ENCODE results near the gene ADGRD1.

The ADGRD1 gene

DNA sequence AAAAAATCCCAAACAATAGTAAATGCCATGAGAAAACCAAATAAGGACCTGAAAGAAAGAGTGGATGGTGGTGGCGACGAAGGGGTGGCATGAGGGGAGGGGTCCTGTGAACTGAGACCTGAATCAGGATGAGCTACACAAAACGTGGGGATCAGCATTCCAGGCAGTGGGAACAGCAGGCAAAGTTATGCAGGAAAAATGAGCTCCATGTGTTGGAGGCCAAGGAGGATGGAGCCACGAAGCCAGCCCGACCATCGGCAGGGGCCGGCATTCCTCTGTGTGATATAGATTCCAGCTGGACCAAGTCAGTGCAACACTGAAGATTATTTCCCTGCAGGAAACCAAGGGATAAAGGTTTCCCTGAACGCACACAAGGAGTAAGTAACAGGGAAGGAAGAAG, 7.1 kb downstream of the ADGRD1 start:
- no peak for TF ChIP-seq TOX (CRISPR knock-in tag; IDR thresholded peaks at IDR 0.05; ENCODE audit: borderline replicate concordance)
- TF ChIP-seq, protein P1, sequence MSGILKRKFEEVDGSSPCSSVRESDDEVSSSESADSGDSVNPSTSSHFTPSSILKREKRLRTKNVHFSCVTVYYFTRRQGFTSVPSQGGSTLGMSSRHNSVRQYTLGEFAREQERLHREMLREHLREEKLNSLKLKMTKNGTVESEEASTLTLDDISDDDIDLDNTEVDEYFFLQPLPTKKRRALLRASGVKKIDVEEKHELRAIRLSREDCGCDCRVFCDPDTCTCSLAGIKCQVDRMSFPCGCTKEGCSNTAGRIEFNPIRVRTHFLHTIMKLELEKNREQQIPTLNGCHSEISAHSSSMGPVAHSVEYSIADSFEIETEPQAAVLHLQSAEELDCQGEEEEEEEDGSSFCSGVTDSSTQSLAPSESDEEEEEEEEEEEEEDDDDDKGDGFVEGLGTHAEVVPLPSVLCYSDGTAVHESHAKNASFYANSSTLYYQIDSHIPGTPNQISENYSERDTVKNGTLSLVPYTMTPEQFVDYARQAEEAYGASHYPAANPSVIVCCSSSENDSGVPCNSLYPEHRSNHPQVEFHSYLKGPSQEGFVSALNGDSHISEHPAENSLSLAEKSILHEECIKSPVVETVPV (CRISPR knock-in tag; IDR thresholded peaks at IDR 0.05): no peak
- no peak for TF ChIP-seq GLIS3 (CRISPR knock-in tag; IDR thresholded peaks at IDR 0.05)
- TF ChIP-seq ESRRG (CRISPR knock-in tag; IDR thresholded peaks at IDR 0.05): no peak
- TF ChIP-seq, protein P2, sequence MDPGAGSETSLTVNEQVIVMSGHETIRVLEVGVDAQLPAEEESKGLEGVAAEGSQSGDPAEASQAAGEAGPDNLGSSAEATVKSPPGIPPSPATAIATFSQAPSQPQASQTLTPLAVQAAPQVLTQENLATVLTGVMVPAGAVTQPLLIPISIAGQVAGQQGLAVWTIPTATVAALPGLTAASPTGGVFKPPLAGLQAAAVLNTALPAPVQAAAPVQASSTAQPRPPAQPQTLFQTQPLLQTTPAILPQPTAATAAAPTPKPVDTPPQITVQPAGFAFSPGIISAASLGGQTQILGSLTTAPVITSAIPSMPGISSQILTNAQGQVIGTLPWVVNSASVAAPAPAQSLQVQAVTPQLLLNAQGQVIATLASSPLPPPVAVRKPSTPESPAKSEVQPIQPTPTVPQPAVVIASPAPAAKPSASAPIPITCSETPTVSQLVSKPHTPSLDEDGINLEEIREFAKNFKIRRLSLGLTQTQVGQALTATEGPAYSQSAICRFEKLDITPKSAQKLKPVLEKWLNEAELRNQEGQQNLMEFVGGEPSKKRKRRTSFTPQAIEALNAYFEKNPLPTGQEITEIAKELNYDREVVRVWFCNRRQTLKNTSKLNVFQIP (CRISPR knock-in tag; IDR thresholded peaks at IDR 0.05; ENCODE audit: borderline replicate concordance, low read depth): no peak
- TF ChIP-seq ZFP30 (CRISPR knock-in tag; IDR thresholded peaks at IDR 0.05): no peak
- TF ChIP-seq ZC3H10 (CRISPR knock-in tag; IDR thresholded peaks at IDR 0.05): no peak
- TF ChIP-seq ISL1 (CRISPR knock-in tag; IDR thresholded peaks at IDR 0.05): no peak
- TF ChIP-seq ZFP3 (CRISPR knock-in tag; IDR thresholded peaks at IDR 0.05): no peak
- TF ChIP-seq RARB (CRISPR knock-in tag; IDR thresholded peaks at IDR 0.05): no peak
- no peak for ATAC-seq

DNA sequence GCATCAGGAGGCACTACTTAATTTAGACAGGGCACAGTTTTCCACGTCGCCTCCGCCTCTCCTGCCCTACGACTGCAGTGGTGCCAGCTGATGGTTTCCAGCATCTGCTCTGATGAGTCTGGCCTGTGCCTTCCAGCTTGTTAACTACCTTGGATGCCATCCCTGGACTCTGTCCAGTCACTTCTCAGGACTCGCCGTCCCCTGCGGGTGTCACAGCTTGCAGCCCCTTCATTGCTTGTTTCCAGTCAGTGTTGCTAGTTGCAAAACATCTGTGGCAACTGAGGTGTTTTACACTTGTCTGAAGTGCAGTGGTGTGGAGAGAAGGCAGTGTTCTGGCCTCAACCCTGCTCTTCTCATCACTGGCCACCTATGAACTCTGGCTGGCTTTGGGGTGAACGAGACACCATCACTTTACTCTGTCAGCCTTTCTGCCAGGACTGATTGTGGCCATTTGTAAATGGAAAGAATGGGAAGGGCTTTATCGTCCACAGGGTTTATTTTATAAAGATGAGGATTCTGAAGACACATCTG, 8.3 kb downstream of the ADGRD1 start:
- no peak; the same call in 2 of the 3 replicates for ATAC-seq
- TF ChIP-seq CSDC2 (CRISPR knock-in tag; IDR thresholded peaks at IDR 0.05) (no peak), ESRRG (CRISPR knock-in tag; IDR thresholded peaks at IDR 0.05) (no peak), RARB (CRISPR knock-in tag; IDR thresholded peaks at IDR 0.05) (no peak), TCF4 (CRISPR knock-in tag; IDR thresholded peaks at IDR 0.05; ENCODE audit: borderline replicate concordance) (no peak), ZC3H10 (CRISPR knock-in tag; IDR thresholded peaks at IDR 0.05) (no peak), SNAI2 (CRISPR knock-in tag; IDR thresholded peaks at IDR 0.05) (no peak), GLIS3 (CRISPR knock-in tag; IDR thresholded peaks at IDR 0.05) (no peak), BACH2 (CRISPR knock-in tag; IDR thresholded peaks at IDR 0.05; ENCODE audit: borderline replicate concordance) (no peak), ISL1 (CRISPR knock-in tag; IDR thresholded peaks at IDR 0.05) (no peak), ZFP3 (CRISPR knock-in tag; IDR thresholded peaks at IDR 0.05) (no peak), ZNF565 (CRISPR knock-in tag; conservative IDR thresholded peaks at IDR 0.05; ENCODE audit: low read depth) (no peak), ZNF70 (CRISPR knock-in tag; IDR thresholded peaks at IDR 0.05) (no peak), ARNTL (CRISPR knock-in tag; IDR thresholded peaks at IDR 0.05; ENCODE audit: borderline replicate concordance, low read depth) (no peak), TOX (CRISPR knock-in tag; IDR thresholded peaks at IDR 0.05; ENCODE audit: borderline replicate concordance) (no peak), ZFP30 (CRISPR knock-in tag; IDR thresholded peaks at IDR 0.05) (no peak)
- TF ChIP-seq, protein P2 (CRISPR knock-in tag; IDR thresholded peaks at IDR 0.05; ENCODE audit: borderline replicate concordance, low read depth): no peak
- TF ChIP-seq, protein P3, sequence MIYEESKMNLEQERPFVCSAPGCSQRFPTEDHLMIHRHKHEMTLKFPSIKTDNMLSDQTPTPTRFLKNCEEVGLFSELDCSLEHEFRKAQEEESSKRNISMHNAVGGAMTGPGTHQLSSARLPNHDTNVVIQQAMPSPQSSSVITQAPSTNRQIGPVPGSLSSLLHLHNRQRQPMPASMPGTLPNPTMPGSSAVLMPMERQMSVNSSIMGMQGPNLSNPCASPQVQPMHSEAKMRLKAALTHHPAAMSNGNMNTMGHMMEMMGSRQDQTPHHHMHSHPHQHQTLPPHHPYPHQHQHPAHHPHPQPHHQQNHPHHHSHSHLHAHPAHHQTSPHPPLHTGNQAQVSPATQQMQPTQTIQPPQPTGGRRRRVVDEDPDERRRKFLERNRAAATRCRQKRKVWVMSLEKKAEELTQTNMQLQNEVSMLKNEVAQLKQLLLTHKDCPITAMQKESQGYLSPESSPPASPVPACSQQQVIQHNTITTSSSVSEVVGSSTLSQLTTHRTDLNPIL (CRISPR knock-in tag; IDR thresholded peaks at IDR 0.05; ENCODE audit: low read depth): no peak
- TF ChIP-seq, protein P4, sequence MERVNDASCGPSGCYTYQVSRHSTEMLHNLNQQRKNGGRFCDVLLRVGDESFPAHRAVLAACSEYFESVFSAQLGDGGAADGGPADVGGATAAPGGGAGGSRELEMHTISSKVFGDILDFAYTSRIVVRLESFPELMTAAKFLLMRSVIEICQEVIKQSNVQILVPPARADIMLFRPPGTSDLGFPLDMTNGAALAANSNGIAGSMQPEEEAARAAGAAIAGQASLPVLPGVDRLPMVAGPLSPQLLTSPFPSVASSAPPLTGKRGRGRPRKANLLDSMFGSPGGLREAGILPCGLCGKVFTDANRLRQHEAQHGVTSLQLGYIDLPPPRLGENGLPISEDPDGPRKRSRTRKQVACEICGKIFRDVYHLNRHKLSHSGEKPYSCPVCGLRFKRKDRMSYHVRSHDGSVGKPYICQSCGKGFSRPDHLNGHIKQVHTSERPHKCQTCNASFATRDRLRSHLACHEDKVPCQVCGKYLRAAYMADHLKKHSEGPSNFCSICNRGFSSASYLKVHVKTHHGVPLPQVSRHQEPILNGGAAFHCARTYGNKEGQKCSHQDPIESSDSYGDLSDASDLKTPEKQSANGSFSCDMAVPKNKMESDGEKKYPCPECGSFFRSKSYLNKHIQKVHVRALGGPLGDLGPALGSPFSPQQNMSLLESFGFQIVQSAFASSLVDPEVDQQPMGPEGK (CRISPR knock-in tag; IDR thresholded peaks at IDR 0.05; ENCODE audit: borderline replicate concordance): no peak
- TF ChIP-seq, protein P1 (CRISPR knock-in tag; IDR thresholded peaks at IDR 0.05): no peak
- TF ChIP-seq, protein P5, sequence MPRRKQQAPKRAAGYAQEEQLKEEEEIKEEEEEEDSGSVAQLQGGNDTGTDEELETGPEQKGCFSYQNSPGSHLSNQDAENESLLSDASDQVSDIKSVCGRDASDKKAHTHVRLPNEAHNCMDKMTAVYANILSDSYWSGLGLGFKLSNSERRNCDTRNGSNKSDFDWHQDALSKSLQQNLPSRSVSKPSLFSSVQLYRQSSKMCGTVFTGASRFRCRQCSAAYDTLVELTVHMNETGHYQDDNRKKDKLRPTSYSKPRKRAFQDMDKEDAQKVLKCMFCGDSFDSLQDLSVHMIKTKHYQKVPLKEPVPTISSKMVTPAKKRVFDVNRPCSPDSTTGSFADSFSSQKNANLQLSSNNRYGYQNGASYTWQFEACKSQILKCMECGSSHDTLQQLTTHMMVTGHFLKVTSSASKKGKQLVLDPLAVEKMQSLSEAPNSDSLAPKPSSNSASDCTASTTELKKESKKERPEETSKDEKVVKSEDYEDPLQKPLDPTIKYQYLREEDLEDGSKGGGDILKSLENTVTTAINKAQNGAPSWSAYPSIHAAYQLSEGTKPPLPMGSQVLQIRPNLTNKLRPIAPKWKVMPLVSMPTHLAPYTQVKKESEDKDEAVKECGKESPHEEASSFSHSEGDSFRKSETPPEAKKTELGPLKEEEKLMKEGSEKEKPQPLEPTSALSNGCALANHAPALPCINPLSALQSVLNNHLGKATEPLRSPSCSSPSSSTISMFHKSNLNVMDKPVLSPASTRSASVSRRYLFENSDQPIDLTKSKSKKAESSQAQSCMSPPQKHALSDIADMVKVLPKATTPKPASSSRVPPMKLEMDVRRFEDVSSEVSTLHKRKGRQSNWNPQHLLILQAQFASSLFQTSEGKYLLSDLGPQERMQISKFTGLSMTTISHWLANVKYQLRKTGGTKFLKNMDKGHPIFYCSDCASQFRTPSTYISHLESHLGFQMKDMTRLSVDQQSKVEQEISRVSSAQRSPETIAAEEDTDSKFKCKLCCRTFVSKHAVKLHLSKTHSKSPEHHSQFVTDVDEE (CRISPR knock-in tag; IDR thresholded peaks at IDR 0.05): no peak
